Gastrocnemius medialis (tissue), 4 donors: ENCODE data around the gene GLB1L2. TPM values are rescaled to one million over a fixed set of nuclear protein-coding genes. Genes with fewer than 3 reads are reported as not detected.

Source experiments
- ATAC-seq, 2 donors: fragments of 150-250 bp; one replicate each; pipeline ENCODE4 v1.9.1; 2016
- DNase-seq, 2 donors: peaks; one replicate each; pipeline ENCODE4 v3.0.0-alpha.2; 2019
- H3K27ac ChIP-seq, 4 donors: fragments of 200-600 bp; sonication (generic); 1 replicate in 1 of 4; 2 replicates in 3 of 4; pipeline ENCODE4 v1.5.1; 2016 to 2018; ENCODE audit warnings: mild to moderate bottlenecking in 2 of 4, moderate library complexity in 1 of 4
- H3K27me3 ChIP-seq, 3 donors: fragments of 200-600 bp; sonication (generic) in 2 of 3; 1 replicate in 1 of 3; 2 replicates in 2 of 3; pipeline versions ENCODE4 v1.5.1 to v1.6.0; 2016 to 2019; ENCODE audit warnings: mild to moderate bottlenecking in 1 of 3, moderate library complexity in 1 of 3
- H3K36me3 ChIP-seq, 2 donors: fragments of 200-600 bp; sonication (generic) in 1 of 2; one replicate each; pipeline ENCODE4 v1.5.1; 2017 to 2018
- H3K4me1 ChIP-seq, 2 donors: fragments of 200-600 bp; sonication (generic) in 1 of 2; one replicate each; pipeline ENCODE4 v1.5.1; 2016 to 2017; ENCODE audit warnings: mild to moderate bottlenecking in 2 of 2
- H3K4me3 ChIP-seq, 4 donors: fragments of 200-600 bp; sonication (generic) in 3 of 4; 1 replicate in 1 of 4; 2 replicates in 3 of 4; pipeline ENCODE4 v1.5.1; 2016 to 2019; ENCODE audit warnings: mild to moderate bottlenecking in 2 of 4
- H3K9me3 ChIP-seq, 3 donors: fragments of 200-600 bp; sonication (generic) in 2 of 3; 1 replicate in 1 of 3; 2 replicates in 2 of 3; pipeline ENCODE4 v1.5.1; 2016 to 2019
- POLR2A ChIP-seq, 2 donors: fragments of 450-650 bp; IDR thresholded peaks; one replicate each; pipeline ENCODE4 v1.6.1; 2017; ENCODE audit warnings: antibody characterized with exemption in 2 of 2, mild to moderate bottlenecking in 2 of 2, moderate library complexity in 2 of 2
- in situ Hi-C, 4 donors: fragments of 200-750 bp; cut with MboI; loops; one replicate each; pipeline versions ENCODE4 v1.15.0 to v1.8.0; 2017; ENCODE audit warnings: low sequenced_read_pairs in 4 of 4
- intact Hi-C: fragments of 100-400 bp; cut with DNase I; formaldehyde crosslinking; loops from one replicate; pipeline ENCODE4 v1.15.1; 2023; ENCODE audit warnings: low total_unique reads
- total RNA-seq, 4 donors: library from RNA; depleted of rRNA; stranded (reverse); fragments of >200 nt; gene quantifications; one replicate each; pipeline versions ENCODE4 v1.1.0 to v1.2.3, GENCODE V29; 2016
- TF ChIP-seq, protein P1 (sequence below), 5 experiments: fragments of 450-650 bp in 3 of 5; fragments of 200-600 bp in 2 of 5; sonication (generic) in 2 of 5; IDR thresholded peaks in 4 of 5; conservative IDR thresholded peaks in 1 of 5; 1 replicate in 4 of 5; 2 replicates in 1 of 5; pipeline ENCODE4 v1.5.1; 2016 to 2019; ENCODE audit warnings: antibody characterized with exemption in 5 of 5, mild to moderate bottlenecking in 3 of 5, moderate library complexity in 3 of 5

Gene GLB1L2
- total RNA-seq, 4 donors from 2014 or later = 0.33 to 2.9 (median 0.76) TPM; not detected in 1

DNA sequence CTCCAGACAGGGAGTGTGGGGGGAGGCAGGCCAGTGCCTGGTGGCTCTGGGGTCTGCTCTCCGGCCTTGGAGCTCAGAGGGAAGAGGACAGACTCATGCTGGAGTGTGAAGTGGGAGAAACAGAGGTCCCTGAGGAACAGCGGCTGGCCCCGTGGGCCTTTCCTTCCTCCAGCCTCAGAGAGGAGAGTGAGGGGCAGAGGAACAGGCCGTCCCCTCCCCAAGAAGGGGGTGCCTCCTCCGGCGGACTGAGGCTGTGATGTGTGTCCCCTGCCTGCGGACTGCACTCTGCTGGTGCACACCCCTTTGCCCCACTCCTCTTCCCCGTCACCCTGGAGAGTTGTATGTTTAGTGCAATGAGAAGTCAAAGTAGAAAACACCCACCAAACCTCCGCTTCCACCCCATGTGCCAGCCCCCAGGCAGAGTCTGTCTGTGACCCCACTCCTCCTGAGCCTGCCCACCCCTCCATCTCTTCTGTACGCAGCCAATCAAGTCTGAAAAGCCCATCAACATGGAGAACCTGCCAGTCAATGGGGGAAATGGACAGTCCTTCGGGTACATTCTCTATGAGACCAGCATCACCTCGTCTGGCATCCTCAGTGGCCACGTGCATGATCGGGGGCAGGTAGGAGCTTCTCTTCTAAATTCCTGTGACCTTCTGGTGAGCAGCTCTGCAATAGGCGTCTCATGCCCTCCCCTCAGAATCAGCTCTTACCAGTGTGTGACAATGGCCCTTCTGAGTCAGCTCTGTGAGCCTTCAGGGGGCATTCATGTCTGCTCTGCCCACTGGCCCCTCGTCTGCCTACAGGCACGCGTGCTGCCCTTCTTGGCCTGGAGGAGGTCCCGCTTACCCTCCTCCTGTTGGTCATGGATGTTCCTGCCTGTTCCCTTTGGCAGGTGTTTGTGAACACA is 39.0 kb downstream of the GLB1L2 start:
- Histone ChIP-seq H3K4me3 (no peak overlapping the region), H3K4me1 (no peaks in the 10 kb centered on the region), H3K27ac (no peak overlapping the region), H3K36me3 (no peaks in the 10 kb centered on the region), H3K27me3 (no peaks in the 10 kb centered on the region), H3K9me3 (no peaks in the 10 kb centered on the region)
- intact Hi-C loops = no loop called here
- DNase-seq = no peak
- no peak for ATAC-seq
- in situ Hi-C loops = no loop called here
- no peak for TF ChIP-seq POLR2A (IDR thresholded peaks at IDR 0.05)
- TF ChIP-seq, protein P1, sequence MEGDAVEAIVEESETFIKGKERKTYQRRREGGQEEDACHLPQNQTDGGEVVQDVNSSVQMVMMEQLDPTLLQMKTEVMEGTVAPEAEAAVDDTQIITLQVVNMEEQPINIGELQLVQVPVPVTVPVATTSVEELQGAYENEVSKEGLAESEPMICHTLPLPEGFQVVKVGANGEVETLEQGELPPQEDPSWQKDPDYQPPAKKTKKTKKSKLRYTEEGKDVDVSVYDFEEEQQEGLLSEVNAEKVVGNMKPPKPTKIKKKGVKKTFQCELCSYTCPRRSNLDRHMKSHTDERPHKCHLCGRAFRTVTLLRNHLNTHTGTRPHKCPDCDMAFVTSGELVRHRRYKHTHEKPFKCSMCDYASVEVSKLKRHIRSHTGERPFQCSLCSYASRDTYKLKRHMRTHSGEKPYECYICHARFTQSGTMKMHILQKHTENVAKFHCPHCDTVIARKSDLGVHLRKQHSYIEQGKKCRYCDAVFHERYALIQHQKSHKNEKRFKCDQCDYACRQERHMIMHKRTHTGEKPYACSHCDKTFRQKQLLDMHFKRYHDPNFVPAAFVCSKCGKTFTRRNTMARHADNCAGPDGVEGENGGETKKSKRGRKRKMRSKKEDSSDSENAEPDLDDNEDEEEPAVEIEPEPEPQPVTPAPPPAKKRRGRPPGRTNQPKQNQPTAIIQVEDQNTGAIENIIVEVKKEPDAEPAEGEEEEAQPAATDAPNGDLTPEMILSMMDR (IDR thresholded peaks at IDR 0.05 in 4 of 5, conservative IDR thresholded peaks at IDR 0.05 in 1 of 5) = no peak

DNA sequence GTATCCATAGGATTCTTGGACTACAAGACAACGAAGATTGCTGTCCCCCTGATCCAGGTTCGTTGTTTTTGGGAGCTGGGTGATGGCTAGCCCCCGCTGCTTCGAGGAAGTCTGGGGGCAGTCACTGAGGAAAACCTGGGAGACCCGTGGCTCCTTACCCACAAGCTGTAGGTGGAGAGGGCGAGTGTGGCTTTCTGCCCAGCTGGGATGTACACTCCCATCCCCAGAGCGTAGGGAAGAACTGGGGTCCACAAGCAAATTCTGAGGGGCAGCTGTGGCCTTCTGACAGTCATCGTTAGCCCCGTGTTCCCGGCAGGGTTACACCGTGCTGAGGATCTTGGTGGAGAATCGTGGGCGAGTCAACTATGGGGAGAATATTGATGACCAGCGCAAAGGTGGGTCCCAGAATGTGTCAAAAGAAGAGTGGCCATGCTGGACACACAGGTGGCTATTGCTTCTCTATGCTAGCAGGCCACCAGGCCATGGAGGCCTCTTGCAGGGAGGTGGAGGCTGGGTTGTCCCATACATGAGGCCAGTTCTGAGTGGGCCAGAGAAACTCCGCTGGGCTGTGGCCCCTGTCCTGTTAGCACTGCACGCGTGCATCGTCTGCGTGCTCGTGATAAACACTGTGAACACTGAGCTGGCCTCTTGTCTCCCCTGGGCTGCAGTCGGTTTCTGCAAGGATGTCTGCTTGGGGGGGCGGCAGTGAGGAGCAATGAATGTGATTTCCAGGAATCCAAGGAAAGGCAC is 39.8 kb downstream of the GLB1L2 start:
- no peak for ATAC-seq
- intact Hi-C loops (no loop called here), in situ Hi-C loops (no loop called here)
- Histone ChIP-seq H3K27me3 (no peaks in the 10 kb centered on the region), H3K4me1 (no peaks in the 10 kb centered on the region), H3K36me3 (no peaks in the 10 kb centered on the region), H3K4me3 (no peak overlapping the region), H3K9me3 (no peaks in the 10 kb centered on the region), H3K27ac (no peak overlapping the region)
- TF ChIP-seq, protein P1 (IDR thresholded peaks at IDR 0.05 in 4 of 5, conservative IDR thresholded peaks at IDR 0.05 in 1 of 5) = no peak
- TF ChIP-seq POLR2A (IDR thresholded peaks at IDR 0.05) = no peak
- no peak for DNase-seq

DNA sequence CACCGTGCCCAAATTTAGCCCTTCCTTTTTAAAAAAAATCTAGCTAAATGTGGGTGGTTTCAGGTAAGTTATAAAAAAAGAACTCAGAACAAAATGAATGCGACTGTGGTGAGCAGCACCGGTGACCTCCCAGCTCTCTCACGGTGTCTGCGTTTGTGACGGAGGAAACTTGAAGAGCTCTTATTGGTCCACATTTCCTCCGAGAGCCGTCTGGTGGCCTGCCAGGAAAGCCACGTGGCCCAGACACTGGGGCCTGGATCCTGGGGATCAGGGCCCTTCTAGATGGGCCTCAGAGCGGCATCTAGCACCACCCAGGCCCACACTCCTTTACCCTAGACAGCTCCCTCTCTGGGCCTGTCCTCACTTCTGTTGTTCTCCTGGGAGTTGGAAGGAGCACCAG is 40.7 kb downstream of the GLB1L2 start:
- no peaks in the 10 kb centered on the region for H3K9me3 ChIP-seq
- TF ChIP-seq, protein P1 (IDR thresholded peaks at IDR 0.05 in 4 of 5, conservative IDR thresholded peaks at IDR 0.05 in 1 of 5) = no peak
- TF ChIP-seq POLR2A (IDR thresholded peaks at IDR 0.05) = no peak
- DNase-seq (no peak), ATAC-seq (no peak)
- no peak overlapping the region for H3K27ac ChIP-seq
- no peaks in the 10 kb centered on the region for H3K36me3 ChIP-seq
- no peaks in the 10 kb centered on the region for H3K4me1 ChIP-seq
- H3K4me3 ChIP-seq = no peak overlapping the region
- intact Hi-C loops = no loop called here
- no peaks in the 10 kb centered on the region for H3K27me3 ChIP-seq
- in situ Hi-C loops = no loop called here

DNA sequence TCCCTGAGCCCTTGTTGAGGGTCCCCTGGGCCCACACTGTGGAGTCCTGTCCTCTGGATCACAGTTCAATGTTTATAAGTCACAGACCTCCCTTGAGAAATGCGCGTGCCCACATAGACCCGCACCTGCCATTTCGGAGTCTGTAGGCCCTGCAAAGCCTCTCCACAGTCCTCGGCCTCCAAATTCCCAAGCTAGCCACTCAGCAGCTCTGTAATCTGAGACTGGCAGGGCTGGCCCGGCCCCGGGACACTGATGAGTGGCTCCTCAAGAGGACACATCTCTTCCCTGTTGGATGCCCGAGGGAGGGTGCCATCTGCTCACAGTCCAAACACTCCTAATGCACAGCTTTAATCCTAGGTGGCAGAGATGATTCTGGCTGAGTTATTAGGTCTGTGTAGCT is 41.2 kb downstream of the GLB1L2 start:
- H3K36me3 ChIP-seq = no peaks in the 10 kb centered on the region
- intact Hi-C loops = no loop called here
- no peaks in the 10 kb centered on the region for H3K9me3 ChIP-seq
- no peaks in the 10 kb centered on the region for H3K27me3 ChIP-seq
- no peaks in the 10 kb centered on the region for H3K4me1 ChIP-seq
- H3K4me3 ChIP-seq = no peak overlapping the region
- TF ChIP-seq POLR2A (IDR thresholded peaks at IDR 0.05) = no peak
- TF ChIP-seq, protein P1 (IDR thresholded peaks at IDR 0.05 in 4 of 5, conservative IDR thresholded peaks at IDR 0.05 in 1 of 5) = no peak
- DNase-seq = no peak
- in situ Hi-C loops = no loop called here
- no peak for ATAC-seq
- H3K27ac ChIP-seq = no peak overlapping the region
